ENCODE results near the gene PODXL2. TPM values are rescaled to one million over a fixed set of nuclear protein-coding genes. Genes with fewer than 3 reads are reported as not detected.

PODXL2 gene
- polyA plus RNA-seq, 1 donor (not counting 4 experiments of a cell fraction or from before 2014, with no cell fraction given): 1.6 TPM

DNA sequence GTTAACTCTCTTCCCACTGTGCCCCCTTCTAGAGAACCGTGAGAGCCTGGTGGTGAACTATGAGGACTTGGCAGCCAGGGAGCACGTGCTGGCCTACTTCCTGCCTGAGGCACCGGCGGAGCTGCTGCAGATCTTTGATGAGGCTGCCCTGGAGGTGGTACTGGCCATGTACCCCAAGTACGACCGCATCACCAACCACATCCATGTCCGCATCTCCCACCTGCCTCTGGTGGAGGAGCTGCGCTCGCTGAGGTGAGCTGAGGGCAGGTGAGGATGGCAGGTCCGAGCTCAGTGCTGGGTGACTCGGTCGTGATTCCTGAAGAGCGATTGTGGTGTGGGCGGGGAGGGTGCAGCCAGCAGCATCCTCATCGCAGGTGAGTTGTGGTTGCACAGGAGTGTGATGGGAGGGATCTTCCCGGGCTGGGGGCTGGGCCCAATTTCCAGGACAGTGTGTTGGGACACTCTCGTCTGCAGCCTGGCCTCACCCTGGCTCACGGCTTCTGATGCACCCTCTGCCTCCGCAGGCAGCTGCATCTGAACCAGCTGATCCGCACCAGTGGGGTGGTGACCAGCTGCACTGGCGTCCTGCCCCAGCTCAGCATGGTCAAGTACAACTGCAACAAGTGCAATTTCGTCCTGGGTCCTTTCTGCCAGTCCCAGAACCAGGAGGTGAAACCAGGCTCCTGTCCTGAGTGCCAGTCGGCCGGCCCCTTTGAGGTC is 22.7 kb upstream of the PODXL2 start:
- no peak for DNase-seq (ENCODE audit: low read depth, low spot score)
- H3K27ac ChIP-seq (ENCODE audit: control insufficient read depth, insufficient read depth, low read length): no peak overlapping the region

DNA sequence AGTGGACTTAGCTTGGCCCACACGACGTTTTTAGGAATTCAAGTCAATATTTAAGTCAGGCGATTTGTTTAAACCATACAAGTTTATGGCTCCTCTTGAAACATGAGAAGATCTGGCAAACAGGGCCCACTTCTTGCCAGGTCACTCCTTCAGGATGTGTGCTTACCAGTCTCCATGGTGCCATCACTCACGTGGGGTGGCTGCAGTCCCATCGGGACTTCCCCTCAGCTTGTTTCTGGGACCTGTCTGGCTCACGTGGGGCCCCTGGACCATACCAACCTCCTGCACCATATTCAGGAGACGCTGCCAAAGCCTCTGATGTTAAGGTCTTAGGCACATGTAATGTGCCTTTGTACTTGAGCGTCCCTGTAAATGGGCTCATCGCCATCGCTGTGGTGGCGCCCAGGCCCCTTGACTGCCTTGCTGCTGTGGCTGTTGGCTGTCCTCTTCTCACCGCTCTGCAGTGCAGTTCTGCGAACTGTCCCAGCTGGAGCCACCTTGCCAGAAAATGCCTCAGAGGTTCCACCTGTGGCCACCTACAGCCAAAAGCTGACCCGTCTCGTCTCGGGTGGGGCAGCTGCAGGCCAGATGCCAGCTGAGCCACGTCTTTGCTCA is 21.9 kb upstream of the PODXL2 start:
- H3K9me3 ChIP-seq (ENCODE audit: control insufficient read depth, low read depth, low read length): no peaks in the 10 kb centered on the region
- TF ChIP-seq EZH2 (IDR thresholded peaks at IDR 0.05; ENCODE audit: low read length) (no peak), CTCF (optimal IDR thresholded peaks at IDR 0.05 in 1 of 3, IDR thresholded peaks at IDR 0.05 in 1 of 3, conservative IDR thresholded peaks at IDR 0.05 in 1 of 3; ENCODE audit: extremely low read depth in 1 of 3, insufficient read depth in 2 of 3, low read length in 3 of 3) (no peak)
- DNase-seq (ENCODE audit: low read depth, low spot score) (no peak), FAIRE-seq (no peak)
- no peak overlapping the region for H3K4me2 ChIP-seq (ENCODE audit: control insufficient read depth, extremely low read depth, insufficient read depth, low read depth, low read length)
- no peak overlapping the region for H3K27ac ChIP-seq (ENCODE audit: control insufficient read depth, insufficient read depth, low read length)
- no peak overlapping the region for H3K4me3 ChIP-seq (ENCODE audit: control insufficient read depth in 2 of 3, extremely low read depth in 1 of 3, insufficient read depth in 2 of 3, low read depth in 1 of 3, low read length in 3 of 3)
- H3K27me3 ChIP-seq (ENCODE audit: control insufficient read depth, extremely low read depth, insufficient read depth, low read length): no peaks in the 10 kb centered on the region
- H3K9ac ChIP-seq (ENCODE audit: control insufficient read depth, extremely low read depth, insufficient read depth, low read length): no peak overlapping the region
- dilution Hi-C loops (cut with MboI; ENCODE audit: extremely low pct_ligation_motif_present, low sequenced_read_pairs): no loop called here
- no peaks in the 10 kb centered on the region for H3K4me1 ChIP-seq (ENCODE audit: control insufficient read depth, extremely low read depth, insufficient read depth, low read length)
- H3K36me3 ChIP-seq (ENCODE audit: control insufficient read depth in 2 of 2, extremely low read depth in 1 of 2, insufficient read depth in 2 of 2, low read length in 2 of 2): peaks cover 7 to 45% of the 10 kb centered on the region in 2 experiments
- H3K79me2 ChIP-seq (ENCODE audit: control insufficient read depth, insufficient read depth, low read length): peaks cover 2% of the 10 kb centered on the region
- no peaks in the 10 kb centered on the region for H4K20me1 ChIP-seq (ENCODE audit: control insufficient read depth, extremely low read depth, insufficient read depth, low read length)
- no peaks in the 10 kb centered on the region for H3K9me1 ChIP-seq (ENCODE audit: control insufficient read depth, extremely low read depth, insufficient read depth, low read length)
- no peak overlapping the region for H2AFZ ChIP-seq (ENCODE audit: control insufficient read depth, low read length)

More for the DNA sequence above, 22.7 kb upstream of the PODXL2 start:
- H3K4me3 ChIP-seq (ENCODE audit: control insufficient read depth in 2 of 3, extremely low read depth in 1 of 3, insufficient read depth in 2 of 3, low read depth in 1 of 3, low read length in 3 of 3): no peak overlapping the region
- no peaks in the 10 kb centered on the region for H3K9me1 ChIP-seq (ENCODE audit: control insufficient read depth, extremely low read depth, insufficient read depth, low read length)
- H2AFZ ChIP-seq (ENCODE audit: control insufficient read depth, low read length): no peak overlapping the region
- no peaks in the 10 kb centered on the region for H3K9me3 ChIP-seq (ENCODE audit: control insufficient read depth, low read depth, low read length)
- dilution Hi-C loops (cut with MboI; ENCODE audit: extremely low pct_ligation_motif_present, low sequenced_read_pairs): no loop called here
- no peaks in the 10 kb centered on the region for H3K27me3 ChIP-seq (ENCODE audit: control insufficient read depth, extremely low read depth, insufficient read depth, low read length)
- peaks cover 2% of the 10 kb centered on the region for H3K79me2 ChIP-seq (ENCODE audit: control insufficient read depth, insufficient read depth, low read length)
- TF ChIP-seq CTCF (optimal IDR thresholded peaks at IDR 0.05 in 1 of 3, IDR thresholded peaks at IDR 0.05 in 1 of 3, conservative IDR thresholded peaks at IDR 0.05 in 1 of 3; ENCODE audit: extremely low read depth in 1 of 3, insufficient read depth in 2 of 3, low read length in 3 of 3): no peak
- no peak for TF ChIP-seq EZH2 (IDR thresholded peaks at IDR 0.05; ENCODE audit: low read length)
- FAIRE-seq: no peak
- no peaks in the 10 kb centered on the region for H4K20me1 ChIP-seq (ENCODE audit: control insufficient read depth, extremely low read depth, insufficient read depth, low read length)
- no peaks in the 10 kb centered on the region for H3K4me1 ChIP-seq (ENCODE audit: control insufficient read depth, extremely low read depth, insufficient read depth, low read length)
- no peak overlapping the region for H3K9ac ChIP-seq (ENCODE audit: control insufficient read depth, extremely low read depth, insufficient read depth, low read length)
- H3K36me3 ChIP-seq (ENCODE audit: control insufficient read depth in 2 of 2, extremely low read depth in 1 of 2, insufficient read depth in 2 of 2, low read length in 2 of 2): peaks cover 7 to 45% of the 10 kb centered on the region in 2 experiments
- H3K4me2 ChIP-seq (ENCODE audit: control insufficient read depth, extremely low read depth, insufficient read depth, low read depth, low read length): no peak overlapping the region

Measured in keratinocyte (primary cell).